G401.6 (cell line): ENCODE results near the gene KLHDC4.

ENCODE experiments used
- FAIRE-seq: peaks from 2 replicates; lab custom pipeline; 2012; peaks lifted over from hg19 to GRCh38; lab: Jason Lieb, UNC

The KLHDC4 gene

GRCh38 chr16:87698241-87698640 lies 67.5 kb downstream of the KLHDC4 start:
- no peak for FAIRE-seq

- FAIRE-seq: no peak
These were observed 68.0 kb downstream of the KLHDC4 start for GRCh38 chr16:87697792-87698191.

DNA sequence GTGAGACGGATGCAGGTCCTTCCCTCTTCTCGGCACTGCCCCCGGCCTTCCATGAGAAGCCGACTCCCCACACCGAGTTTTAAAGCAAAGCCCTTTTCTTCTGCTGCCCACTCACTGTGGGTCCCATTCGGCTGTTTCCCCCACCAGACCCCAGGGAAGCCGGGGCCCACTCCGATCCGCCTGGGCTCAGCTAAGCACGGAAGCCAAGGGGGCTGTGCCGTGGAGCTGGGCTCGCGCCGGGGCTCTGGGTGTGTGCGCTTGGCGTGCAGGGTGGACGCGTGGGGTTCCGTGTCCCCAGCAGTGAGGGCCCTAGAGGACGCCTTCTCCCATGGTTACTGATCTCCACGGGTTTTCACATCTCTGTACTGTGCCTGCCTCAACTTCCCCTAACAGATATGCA lies 68.5 kb downstream of the KLHDC4 start:
- FAIRE-seq: no peak

GRCh38 chr16:87696726-87697125 lies 69.1 kb downstream of the KLHDC4 start:
- no peak for FAIRE-seq

- FAIRE-seq: no peak
These were observed 70.3 kb downstream of the KLHDC4 start for GRCh38 chr16:87695534-87695933.

- FAIRE-seq: no peak
These were observed 71.2 kb downstream of the KLHDC4 start for GRCh38 chr16:87694441-87695125.

DNA sequence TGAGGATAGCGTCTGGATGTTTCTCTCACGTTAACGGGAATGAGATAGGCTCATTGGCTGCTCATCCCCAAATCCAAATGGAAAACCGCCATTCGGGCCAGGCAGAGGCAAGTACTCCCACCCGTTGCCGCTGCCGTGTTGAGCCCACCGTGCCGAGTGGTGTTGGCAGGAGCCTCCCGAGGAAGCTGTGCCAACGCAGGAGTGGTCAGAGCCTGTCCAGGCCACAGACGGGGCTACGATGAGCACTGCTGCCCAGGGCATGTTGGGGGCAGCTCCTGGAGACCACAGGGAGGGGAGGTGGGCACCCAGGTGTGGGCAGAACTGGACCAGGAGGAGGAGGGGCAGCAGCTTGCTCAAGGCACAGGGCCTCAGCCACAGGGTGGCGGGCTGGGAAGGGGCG lies 72.0 kb downstream of the KLHDC4 start:
- no peak for FAIRE-seq

- FAIRE-seq: no peak
These were observed 73.0 kb downstream of the KLHDC4 start for GRCh38 chr16:87692756-87693155.

- no peak for FAIRE-seq
These were observed 73.6 kb downstream of the KLHDC4 start for GRCh38 chr16:87692176-87692575.

GRCh38 chr16:87691686-87692079 lies 74.1 kb downstream of the KLHDC4 start:
- FAIRE-seq: no peak

DNA sequence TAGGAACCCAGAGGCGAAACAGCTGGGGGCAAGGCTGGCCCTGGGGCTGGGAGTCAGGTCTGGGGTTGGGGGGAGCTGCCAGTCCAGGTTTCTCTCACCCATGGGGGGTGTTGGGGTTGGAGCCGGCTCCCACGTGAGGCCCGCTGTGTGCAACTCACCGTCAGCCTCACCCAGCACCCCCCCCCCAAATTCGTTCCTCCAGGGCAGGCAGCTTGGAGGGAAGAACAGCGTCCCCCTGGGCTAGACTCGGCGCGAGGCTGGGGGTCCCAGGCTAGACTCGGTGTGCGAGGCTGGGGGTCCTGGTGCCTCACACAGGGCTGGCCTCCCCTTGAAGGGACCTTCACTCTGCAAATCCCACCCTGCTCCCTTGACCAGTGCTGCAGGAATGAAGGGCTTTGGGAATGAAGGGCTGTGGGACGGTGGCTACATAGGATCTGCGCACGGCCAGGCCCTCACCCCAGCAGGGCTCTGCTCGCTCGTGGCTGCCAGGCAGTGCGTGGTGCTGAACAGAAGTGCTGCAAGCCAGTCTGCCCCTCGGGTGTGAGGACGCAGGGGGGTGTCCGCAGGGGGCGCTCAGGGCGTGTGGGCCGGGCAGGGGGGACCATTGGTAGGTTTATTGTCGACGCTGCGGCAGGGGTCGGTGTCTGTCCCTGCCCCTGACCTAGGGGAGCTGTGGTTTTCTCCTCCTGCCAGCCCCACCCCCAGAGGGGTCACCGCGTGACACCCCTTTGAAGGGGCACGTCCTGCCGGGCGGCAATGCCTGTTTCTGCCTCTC lies 74.7 kb downstream of the KLHDC4 start:
- no peak for FAIRE-seq

GRCh38 chr16:87689956-87690465 lies 75.8 kb downstream of the KLHDC4 start:
- no peak for FAIRE-seq

GRCh38 chr16:87688876-87689815 lies 76.6 kb downstream of the KLHDC4 start:
- no peak for FAIRE-seq

DNA sequence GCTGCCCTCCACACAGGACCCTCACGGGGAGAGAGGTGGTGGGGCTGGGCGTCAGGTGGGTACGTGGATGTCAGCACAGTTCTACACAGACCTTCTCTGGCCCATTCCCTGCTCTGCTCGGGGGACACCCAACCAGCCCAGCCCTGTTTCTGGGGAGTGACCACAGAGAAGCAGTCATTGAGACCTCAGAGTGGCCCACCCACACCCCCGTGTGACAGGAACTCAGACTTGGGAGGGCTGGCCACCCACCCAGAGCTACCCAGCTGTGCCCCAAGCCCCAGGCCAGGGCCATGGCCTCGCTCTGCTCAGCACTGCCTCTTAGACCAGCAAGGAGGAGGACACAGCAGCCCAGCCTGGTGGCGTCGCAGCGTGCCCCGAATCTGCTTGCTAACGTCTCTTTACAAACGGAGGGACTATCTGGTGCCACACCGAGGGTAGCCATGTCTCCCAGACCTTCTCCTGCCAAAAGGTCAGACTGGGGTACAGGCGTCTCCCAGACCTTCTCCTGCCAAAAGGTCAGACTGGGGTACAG lies 77.7 kb downstream of the KLHDC4 start:
- FAIRE-seq: no peak

- no peak for FAIRE-seq
These were observed 78.5 kb downstream of the KLHDC4 start for GRCh38 chr16:87687126-87687910.

DNA sequence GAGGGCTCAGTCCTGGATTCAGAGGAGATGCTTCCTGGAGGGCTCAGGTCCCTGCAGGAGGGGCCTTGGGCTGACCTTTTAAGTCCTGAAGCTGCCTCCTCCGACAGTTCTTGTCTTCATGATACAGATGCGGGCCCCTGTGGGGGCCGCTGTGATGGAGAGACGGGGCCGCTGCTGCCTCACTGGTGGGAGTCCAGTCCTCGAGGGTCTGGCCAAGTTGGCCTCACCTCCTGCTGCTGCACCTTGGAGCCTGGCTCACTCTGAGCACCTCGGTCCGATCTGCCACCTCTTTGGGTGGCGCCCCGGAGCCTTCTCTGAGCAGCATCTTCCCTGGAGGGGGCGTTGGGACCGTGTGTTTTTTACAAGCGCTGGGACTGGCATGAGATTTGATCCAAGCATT lies 79.1 kb downstream of the KLHDC4 start:
- FAIRE-seq: no peak

DNA sequence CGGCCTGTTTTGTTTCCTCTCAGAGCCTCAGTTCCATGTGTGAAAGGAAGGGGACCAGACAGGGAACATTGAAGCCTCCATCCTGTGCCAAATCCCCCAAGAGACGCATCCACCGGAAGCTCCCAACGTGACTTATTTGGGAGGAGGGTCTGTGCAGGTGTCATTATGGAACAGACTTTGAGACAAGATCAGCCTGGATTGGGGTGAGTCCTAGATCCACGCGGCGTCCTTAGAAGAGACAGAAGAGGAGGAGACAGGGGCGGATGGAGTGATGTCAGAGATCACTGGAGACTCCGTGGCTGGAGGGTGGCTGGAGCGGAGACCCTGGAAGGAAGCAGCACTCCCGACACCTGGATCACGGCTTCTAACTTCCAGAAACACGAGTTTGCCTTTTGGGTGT lies 80.0 kb downstream of the KLHDC4 start:
- FAIRE-seq: no peak

DNA sequence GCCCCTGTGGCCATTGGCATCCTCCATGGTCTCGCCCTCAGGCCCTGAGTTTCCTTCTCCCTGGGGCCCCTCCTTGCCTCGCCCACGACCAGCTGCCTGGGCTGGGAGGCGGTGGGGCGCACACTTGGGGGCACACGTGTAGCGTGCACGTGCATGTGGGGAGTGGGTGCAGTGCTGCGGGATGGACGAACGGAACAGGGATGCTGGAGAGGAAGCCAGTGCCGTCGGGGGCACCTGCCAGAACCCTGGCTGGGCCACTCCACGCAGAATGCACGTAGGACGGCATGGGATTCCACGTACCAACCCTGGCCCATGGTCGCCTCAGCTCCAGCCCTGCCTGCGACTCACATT lies 80.4 kb downstream of the KLHDC4 start:
- FAIRE-seq: no peak

DNA sequence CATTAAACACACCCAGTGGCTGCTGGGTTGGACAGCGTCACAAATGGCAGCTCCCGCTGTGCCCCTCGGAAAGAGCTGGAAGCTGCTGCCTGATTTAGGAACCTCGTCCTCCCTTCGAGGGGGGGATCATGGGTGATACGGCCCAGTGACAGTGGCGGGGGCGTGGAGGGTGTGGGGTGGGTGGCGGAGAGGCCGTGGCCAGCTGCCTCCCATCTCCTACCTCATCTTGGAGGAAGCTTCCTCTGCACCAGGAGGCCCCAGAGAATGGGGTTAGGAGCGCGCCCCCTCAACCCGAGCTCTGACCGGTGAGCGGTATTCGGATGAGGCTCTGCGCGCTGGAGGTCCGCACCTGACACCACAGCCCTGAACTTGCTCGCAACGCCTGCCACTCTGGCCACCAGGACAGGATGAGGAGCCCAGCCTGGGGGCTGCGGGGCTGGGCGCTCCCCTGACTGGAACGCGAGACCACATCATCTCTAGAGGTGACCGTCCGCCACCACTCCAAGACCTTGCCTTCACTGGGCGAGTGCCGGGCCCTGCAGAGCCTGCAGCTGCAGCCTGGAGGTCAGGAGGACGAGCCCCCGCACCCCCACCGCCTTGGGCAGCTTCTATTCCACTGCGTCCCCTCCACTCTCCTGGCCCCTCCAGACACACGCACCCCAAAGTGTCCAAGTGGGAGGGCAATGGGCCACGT lies 80.9 kb downstream of the KLHDC4 start:
- FAIRE-seq: no peak

GRCh38 chr16:87684106-87684677 lies 81.6 kb downstream of the KLHDC4 start:
- no peak for FAIRE-seq
